ENCODE results near the gene EVX2. TPM values are rescaled to one million over a fixed set of nuclear protein-coding genes. Genes with fewer than 3 reads are reported as not detected.

EVX2 gene
- total RNA-seq, 2 experiments from 2014 or later, result not detected

GRCh38 chr2:176098366-176099158 lies 14.8 kb upstream of the EVX2 start:
- Mint-ChIP-seq H3K36me3 (ENCODE audit: low read depth) (no peaks in the 10 kb centered on the region), H3K4me3 (no peak overlapping the region), H3K27me3 (peaks cover 96% of the 10 kb centered on the region), H3K9me3 (no peaks in the 10 kb centered on the region), H3K27ac (no peak overlapping the region), H3K4me1 (ENCODE audit: low read depth) (peaks cover 36% of the 10 kb centered on the region)
- H3K4me3 ChIP-seq (ENCODE audit: low read length), result no peak overlapping the region
- CTCF ChIA-PET, result interaction anchor here (1.3 to 2.6 kb wide), 2 partner anchors 29 to 847 kb away, joined by 3 to 11 read pairs; no protein-coding TSS in a partner anchor
- no peak for TF ChIP-seq CTCF (IDR thresholded peaks at IDR 0.05)
- POLR2A ChIA-PET, result interaction anchor here (1.0 to 1.4 kb wide), 2 partner anchors 10 to 12 kb away, joined by 3 to 4 read pairs; no protein-coding TSS in a partner anchor
- no peaks in the 10 kb centered on the region for H3K36me3 ChIP-seq (ENCODE audit: insufficient read depth, low read length)
- H3K9me3 ChIP-seq (ENCODE audit: control insufficient read depth in 1 of 2, insufficient read depth in 1 of 2, low read length in 2 of 2), result peaks cover 7 to 35% of the 10 kb centered on the region in 2 experiments
- H3K4me1 ChIP-seq (ENCODE audit: insufficient read depth, low read length), result peaks cover 31% of the 10 kb centered on the region
- DNase-seq (peak in 2 of 14 experiments; percentile 1 to 30), ATAC-seq (ENCODE audit: poor library complexity) (no peak)
- intact Hi-C loops (cut with DNase I, micrococcal nuclease), result loop anchor here (5.0 to 10.0 kb wide), 5 partner anchors 731 to 1404 kb away; no protein-coding TSS in a partner anchor
- H3K27ac ChIP-seq (ENCODE audit: low read depth in 1 of 2, low read length in 2 of 2), result no peak overlapping the region
- H3K27me3 ChIP-seq (ENCODE audit: control insufficient read depth in 1 of 2, insufficient read depth in 2 of 2, low read length in 2 of 2), result peaks cover 96 to 99% of the 10 kb centered on the region in 2 experiments

GRCh38 chr2:176097820-176098365 lies 14.1 kb upstream of the EVX2 start:
- DNase-seq (peak in 1 of 14 experiments; percentile 1), ATAC-seq (ENCODE audit: poor library complexity) (no peak)
- Mint-ChIP-seq H3K4me3 (peak overlapping the region; percentile 49), H3K27me3 (peaks cover 95% of the 10 kb centered on the region), H3K9me3 (no peaks in the 10 kb centered on the region), H3K36me3 (ENCODE audit: low read depth) (no peaks in the 10 kb centered on the region), H3K27ac (no peak overlapping the region), H3K4me1 (ENCODE audit: low read depth) (peaks cover 36% of the 10 kb centered on the region)
- TF ChIP-seq CTCF (IDR thresholded peaks at IDR 0.05), result no peak
- Histone ChIP-seq H3K36me3 (ENCODE audit: insufficient read depth, low read length) (no peaks in the 10 kb centered on the region), H3K4me3 (ENCODE audit: low read length) (peak overlapping the region; percentile 52), H3K27me3 (ENCODE audit: control insufficient read depth in 1 of 2, insufficient read depth in 2 of 2, low read length in 2 of 2) (peaks cover 96 to 99% of the 10 kb centered on the region in 2 experiments), H3K4me1 (ENCODE audit: insufficient read depth, low read length) (peaks cover 37% of the 10 kb centered on the region), H3K9me3 (ENCODE audit: control insufficient read depth in 1 of 2, insufficient read depth in 1 of 2, low read length in 2 of 2) (peaks cover 7 to 41% of the 10 kb centered on the region in 2 experiments), H3K27ac (ENCODE audit: low read depth in 1 of 2, low read length in 2 of 2) (no peak overlapping the region)
- ChIA-PET CTCF (interaction anchor here (0.6 to 2.6 kb wide), 9 partner anchors 21 to 1398 kb away, joined by 3 to 11 read pairs (median 3); no protein-coding TSS in a partner anchor), POLR2A (interaction anchor here (0.9 to 1.4 kb wide), 3 partner anchors 10 to 408 kb away, joined by 3 to 7 read pairs (median 4); no protein-coding TSS in a partner anchor)
- intact Hi-C loops (cut with DNase I, micrococcal nuclease), result loop anchor here (1.0 to 10.0 kb wide), 8 partner anchors 13 to 1403 kb away; no protein-coding TSS in a partner anchor

GRCh38 chr2:176096986-176097819 lies 13.4 kb upstream of the EVX2 start:
- CTCF ChIA-PET, result interaction anchor here (0.6 to 2.6 kb wide), 10 partner anchors 20 to 1397 kb away, joined by 3 to 11 read pairs (median 4); no protein-coding TSS in a partner anchor
- Histone ChIP-seq H3K27ac (ENCODE audit: low read depth in 1 of 2, low read length in 2 of 2) (no peak overlapping the region), H3K36me3 (ENCODE audit: insufficient read depth, low read length) (no peaks in the 10 kb centered on the region), H3K4me1 (ENCODE audit: insufficient read depth, low read length) (peaks cover 37% of the 10 kb centered on the region), H3K4me3 (ENCODE audit: low read length) (peak overlapping the region; percentile 52), H3K27me3 (ENCODE audit: control insufficient read depth in 1 of 2, insufficient read depth in 2 of 2, low read length in 2 of 2) (peaks cover 90 to 92% of the 10 kb centered on the region in 2 experiments), H3K9me3 (ENCODE audit: control insufficient read depth in 1 of 2, insufficient read depth in 1 of 2, low read length in 2 of 2) (peaks cover 7 to 42% of the 10 kb centered on the region in 2 experiments)
- H3K4me3 Mint-ChIP-seq, result peak overlapping the region; percentile 49
- peak; percentile 62 for TF ChIP-seq CTCF (IDR thresholded peaks at IDR 0.05)
- POLR2A ChIA-PET, result interaction anchor here (0.6 to 1.7 kb wide), 6 partner anchors 9 to 407 kb away, joined by 3 to 7 read pairs (median 4); no protein-coding TSS in a partner anchor
- no peaks in the 10 kb centered on the region for H3K9me3 Mint-ChIP-seq
- no peaks in the 10 kb centered on the region for H3K36me3 Mint-ChIP-seq (ENCODE audit: low read depth)
- ATAC-seq (ENCODE audit: poor library complexity) (peak; percentile 75), DNase-seq (peak in 13 of 14 experiments; percentile 22 to 78 (median 46))
- H3K27me3 Mint-ChIP-seq, result peaks cover 90% of the 10 kb centered on the region
- H3K4me1 Mint-ChIP-seq (ENCODE audit: low read depth), result peaks cover 36% of the 10 kb centered on the region
- intact Hi-C loops (cut with DNase I, micrococcal nuclease), result loop anchor here (1.0 to 10.0 kb wide), 8 partner anchors 14 to 1402 kb away; no protein-coding TSS in a partner anchor
- no peak overlapping the region for H3K27ac Mint-ChIP-seq
